HFF-Myc (cell line): ENCODE measurements around the gene MAP9.
A peak's percentile ranks its signal among the peaks of the same experiment; 100 is the strongest.

Source experiments
- DNase-seq: peaks from one replicate; pipeline ENCODE4 v3.0.0-alpha.2; 2011; ENCODE audit warnings: low read depth; ENCODE audit errors: extremely low read depth
- H3K4me3 ChIP-seq: replicated peaks from 2 replicates; pipeline ENCODE4 v1.5.1; 2011; ENCODE audit warnings: low read depth, mild to moderate bottlenecking, control low read depth, low read length
- CTCF ChIP-seq: IDR thresholded peaks from 2 replicates; pipeline ENCODE4 v1.5.1; 2012; ENCODE audit warnings: mild to moderate bottlenecking, low read depth, low read length, control low read depth; ENCODE audit errors: missing control alignments

MAP9 gene

GRCh38 chr4:155392481-155393184, 15.9 kb upstream of the MAP9 start:
- TF ChIP-seq CTCF = no peak
- no peak overlapping the region for H3K4me3 ChIP-seq
- DNase-seq = peak; percentile 44

- no peak for DNase-seq
- no peak for TF ChIP-seq CTCF
- no peak overlapping the region for H3K4me3 ChIP-seq
These were observed 15.2 kb upstream of the MAP9 start for GRCh38 chr4:155391932-155392331.

GRCh38 chr4:155388162-155388561, 11.4 kb upstream of the MAP9 start:
- TF ChIP-seq CTCF = no peak
- no peak overlapping the region for H3K4me3 ChIP-seq
- DNase-seq = no peak

- DNase-seq = no peak
- H3K4me3 ChIP-seq = no peak overlapping the region
- TF ChIP-seq CTCF = no peak
These were observed 6.8 kb upstream of the MAP9 start for GRCh38 chr4:155383541-155383940.

- no peak for TF ChIP-seq CTCF
- no peak for DNase-seq
- H3K4me3 ChIP-seq = peak overlapping the region; percentile 57
These were observed 511 bp upstream of the MAP9 start for GRCh38 chr4:155377276-155377675.

GRCh38 chr4:155371432-155372043, 5.2 kb downstream of the MAP9 start:
- no peak for DNase-seq
- TF ChIP-seq CTCF = no peak
- no peak overlapping the region for H3K4me3 ChIP-seq
